HG03354 (cell line): ENCODE results near the gene SEMA5A.

Experiments used
- ATAC-seq: cut with Tn5 transposase; IDR thresholded peaks from one replicate; pipeline ENCODE4 v1.9.1; 2021; ENCODE audit warnings: mild to moderate bottlenecking; ENCODE audit not compliant: unreplicated experiment, poor library complexity, severe bottlenecking

The SEMA5A gene

DNA sequence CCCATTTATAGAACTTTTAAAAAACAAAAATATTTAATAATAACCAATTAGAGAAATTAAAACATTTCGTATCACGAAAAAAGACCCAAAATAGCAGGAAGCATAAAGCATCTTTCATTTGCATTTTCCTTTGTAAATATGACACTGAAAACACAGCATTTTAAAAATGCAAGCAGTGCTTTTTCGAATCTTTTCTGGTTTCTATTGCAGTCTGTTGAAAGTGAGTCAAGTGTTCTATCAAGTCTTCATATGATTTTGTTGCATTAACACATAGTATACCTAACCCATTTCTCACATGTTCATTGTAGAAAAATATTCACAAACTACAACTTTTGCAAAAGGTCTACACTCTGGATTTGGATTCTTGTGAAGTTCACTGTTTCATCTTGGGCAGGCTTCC is 198.8 kb downstream of the SEMA5A start:
- ATAC-seq: no peak

DNA sequence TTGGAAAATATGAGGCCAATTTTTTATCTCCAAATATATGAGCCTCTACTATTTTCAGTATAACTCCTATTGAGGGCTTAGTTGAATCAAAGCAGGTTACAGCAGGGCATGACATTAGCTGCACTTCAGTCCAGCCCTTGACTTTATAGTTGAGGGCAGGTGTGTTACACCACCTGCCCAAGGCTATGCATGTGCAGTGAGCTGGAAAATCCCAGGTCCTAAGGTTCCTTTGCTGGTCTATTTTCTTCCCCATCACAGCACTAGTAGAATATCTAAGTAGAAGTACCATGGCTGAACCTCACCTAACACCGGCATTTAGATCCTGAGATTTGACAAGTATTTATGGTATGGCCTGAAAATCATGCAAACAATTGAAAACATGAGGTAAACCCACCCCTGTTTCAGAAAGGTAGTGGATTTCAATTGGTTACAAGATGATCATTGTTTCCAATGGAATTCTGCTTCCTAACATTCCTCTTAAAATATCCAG is 201.1 kb downstream of the SEMA5A start:
- no peak for ATAC-seq

DNA sequence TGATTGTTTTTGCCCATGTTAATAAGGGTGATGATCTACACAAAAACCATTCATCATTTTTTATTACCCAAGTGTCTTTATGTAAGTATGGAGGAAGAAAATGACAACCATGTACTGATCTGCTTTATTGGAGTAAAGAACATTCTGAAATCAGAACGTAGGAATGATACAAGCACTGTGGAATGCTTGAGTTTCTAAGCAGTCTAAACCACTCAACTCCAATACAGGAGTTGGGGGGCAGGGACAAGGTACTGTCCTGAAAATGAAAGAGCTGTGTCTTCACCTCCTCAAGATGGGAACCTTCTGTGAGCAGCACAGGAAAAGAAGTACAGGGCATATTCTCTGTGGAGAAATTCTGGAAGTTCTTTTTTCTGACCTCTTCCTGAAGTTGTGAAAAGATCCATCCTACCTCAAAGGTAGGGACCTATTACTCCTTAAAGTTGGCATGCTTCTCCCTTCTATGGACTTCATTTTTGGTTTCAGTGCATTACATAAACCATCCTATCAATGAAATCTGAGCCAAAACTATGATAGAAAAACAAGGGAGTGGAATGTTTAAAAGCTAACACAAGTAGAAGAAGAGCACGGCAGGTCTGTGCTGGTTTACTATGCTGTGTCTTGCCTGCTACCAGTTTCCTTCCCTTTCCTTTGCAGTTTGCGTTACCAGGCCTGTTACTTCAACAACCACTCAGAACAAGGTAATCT is 202.6 kb downstream of the SEMA5A start:
- ATAC-seq: no peak

DNA sequence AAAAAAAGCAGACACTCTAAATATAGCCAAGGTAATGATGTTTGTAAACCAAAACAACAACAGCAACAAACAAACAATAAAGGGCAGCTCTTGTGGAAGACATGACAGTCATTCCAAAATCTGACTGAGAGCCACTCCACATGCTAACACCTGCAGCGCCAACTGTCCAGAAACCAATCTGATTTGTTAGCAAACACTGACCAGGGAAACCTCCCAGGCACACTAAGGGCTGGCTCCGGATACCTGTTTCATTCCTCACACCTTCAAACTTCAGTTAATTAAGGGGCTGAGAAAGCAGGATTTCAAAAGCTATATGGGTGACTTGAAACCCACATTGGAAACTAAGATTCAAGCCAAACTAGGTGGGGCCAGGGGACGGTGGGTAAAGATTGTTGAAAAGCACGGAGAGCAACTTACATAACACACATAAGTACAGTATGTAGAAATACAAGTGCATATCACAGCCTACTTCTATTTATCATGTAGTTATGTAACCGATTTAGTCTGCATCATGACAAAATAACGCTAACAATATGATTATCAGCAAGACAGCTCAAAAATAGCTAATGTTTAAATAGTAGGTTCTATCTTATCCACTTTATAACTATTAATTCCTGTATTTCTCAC is 203.6 kb downstream of the SEMA5A start:
- ATAC-seq: no peak

DNA sequence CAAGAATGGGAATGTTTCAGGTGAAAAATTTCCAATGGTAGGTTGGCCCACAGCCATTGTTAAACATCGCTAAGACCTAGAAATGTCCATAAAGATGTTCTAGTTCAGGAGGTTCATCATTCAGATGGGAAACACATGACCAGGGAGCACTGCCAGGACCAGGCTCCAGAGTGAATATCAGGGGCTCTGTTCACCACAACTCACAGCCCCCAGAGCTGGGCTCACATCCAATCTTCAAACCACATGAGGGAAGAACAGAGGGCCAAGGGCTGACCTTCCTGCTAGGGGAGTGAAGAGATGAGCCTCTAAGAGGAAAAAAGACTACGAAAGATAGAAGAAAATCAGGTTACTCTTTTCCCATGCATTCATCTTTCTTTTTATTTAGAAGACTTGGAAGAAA is 205.8 kb downstream of the SEMA5A start:
- ATAC-seq: no peak

DNA sequence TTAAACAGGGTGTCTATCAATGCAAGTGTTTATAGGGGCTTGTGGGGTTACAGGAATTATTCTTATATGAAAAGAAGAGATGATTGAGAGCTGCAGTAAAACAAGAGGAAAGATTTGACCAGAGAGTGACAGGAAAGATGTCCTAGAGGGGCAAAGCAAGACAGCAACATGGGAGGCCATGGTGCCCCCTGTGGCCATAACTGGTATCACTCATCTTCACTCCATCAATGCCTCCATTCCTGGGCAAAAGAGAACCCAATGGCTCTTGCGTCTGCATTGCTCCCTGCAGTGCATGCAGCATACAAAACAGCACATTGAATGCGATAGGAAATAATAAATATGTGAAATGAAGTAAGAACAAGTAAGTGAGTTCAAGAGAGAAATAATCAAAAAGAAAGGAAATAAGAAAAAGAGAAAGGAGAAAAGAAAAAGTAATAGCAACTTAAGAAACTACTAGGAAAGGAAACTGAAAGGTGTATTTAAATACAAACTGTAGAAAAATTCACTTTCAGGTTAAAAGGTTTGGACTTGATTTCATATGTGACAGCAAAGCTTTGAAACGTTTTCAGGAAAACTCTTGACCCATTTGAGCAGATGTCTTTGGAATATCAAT is 206.6 kb downstream of the SEMA5A start:
- peak; percentile 83 for ATAC-seq

DNA sequence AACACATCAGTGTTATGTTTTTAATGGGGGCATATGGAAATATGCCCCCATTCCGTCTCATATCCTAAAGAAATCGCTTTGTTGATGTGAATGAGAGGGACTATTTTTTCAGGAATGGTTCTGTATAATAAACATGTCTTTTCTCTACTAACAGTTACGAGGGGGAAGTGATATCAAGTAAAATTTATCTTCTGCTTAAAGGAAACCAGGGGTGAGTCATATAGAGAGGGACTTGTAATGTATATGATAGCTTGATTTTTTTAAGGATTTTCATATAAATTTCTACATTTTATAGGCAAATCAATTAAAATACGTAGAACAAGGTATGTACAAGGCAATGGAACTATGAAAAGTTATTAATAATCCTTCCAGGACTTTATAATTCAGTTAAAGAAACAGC is 207.1 kb downstream of the SEMA5A start:
- ATAC-seq: no peak

DNA sequence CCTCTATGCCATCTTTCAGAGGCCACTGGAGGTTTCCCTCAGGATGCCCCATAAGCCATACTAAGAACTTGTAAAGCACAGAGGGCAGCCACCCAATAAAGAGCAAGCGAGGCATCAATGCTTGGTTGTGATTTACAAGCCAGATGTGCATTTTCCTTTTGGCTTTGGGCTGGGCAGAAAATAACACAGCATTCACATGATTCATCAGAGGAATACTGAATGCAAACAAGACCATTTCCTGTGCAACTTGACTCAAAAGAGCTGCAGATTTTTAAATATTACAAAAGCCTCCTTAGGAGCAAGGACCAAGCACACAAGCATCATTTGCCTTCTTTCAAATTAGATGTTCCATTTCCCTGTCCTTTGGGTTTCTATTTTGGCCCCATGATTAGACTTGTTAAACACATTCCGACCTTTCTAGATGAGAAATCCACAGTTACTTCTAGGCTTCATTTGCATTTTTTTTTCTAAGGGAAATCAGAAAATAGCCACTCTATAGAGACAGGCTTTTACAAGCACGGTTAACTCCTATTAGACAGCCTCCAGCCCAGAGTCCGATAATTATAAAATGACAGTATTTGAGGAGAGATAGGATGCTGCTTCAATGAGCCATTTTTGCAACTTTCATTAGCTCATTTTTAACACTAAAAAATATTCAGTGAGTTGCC is 207.8 kb downstream of the SEMA5A start:
- ATAC-seq: no peak

DNA sequence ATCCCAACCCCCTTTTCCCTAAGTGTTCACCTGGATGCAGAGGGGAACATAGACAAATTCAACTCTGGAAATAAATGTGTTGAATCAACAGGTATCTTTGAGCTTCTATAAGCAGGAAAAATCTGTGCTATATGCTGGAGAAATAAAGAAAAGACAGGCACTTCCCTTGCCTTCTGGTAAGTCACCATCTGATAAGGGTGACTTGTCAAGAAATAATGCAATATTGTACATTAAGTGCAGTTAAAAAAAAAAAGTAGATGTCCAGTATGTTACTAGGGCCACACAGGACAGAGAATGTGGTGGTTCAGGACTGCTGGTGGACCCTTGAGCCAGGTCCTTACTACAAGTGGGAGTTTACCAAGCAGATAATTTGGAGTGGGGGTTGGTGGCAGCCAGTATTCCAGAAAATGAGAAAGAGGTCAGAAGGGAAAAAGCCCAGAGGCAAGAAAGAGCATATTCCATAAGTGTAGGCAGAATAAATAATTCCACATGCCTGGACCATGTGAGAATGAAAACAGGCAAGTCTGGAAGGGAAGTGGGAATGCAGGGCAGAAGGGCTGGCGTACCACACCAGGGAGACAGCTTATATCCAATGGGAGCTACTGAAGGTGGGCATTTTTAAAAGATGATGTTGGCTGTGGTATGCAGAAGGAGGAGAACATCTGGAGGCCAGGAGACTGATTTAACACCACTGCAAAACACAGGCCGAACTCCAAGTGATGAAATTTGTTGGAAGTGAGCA is 209.9 kb downstream of the SEMA5A start:
- ATAC-seq: no peak

DNA sequence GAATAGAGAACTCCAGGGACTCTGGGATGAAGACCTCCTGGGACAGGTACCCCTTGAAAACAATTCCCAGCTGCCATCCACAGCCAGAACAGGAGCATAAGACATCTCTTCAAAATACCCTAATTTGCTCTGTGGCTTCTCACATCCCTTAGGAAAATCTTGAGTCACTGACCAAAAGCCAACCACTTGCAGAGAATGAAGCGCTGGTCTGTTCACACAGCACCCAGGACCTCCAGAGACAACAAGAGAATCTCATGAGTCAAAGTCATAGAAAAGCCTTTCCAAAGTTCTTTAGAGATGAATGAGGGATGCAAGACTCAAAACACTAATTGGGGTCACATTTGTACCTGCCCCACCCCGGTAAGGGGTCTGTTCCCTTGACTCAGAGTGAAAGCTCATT is 210.6 kb downstream of the SEMA5A start:
- no peak for ATAC-seq

DNA sequence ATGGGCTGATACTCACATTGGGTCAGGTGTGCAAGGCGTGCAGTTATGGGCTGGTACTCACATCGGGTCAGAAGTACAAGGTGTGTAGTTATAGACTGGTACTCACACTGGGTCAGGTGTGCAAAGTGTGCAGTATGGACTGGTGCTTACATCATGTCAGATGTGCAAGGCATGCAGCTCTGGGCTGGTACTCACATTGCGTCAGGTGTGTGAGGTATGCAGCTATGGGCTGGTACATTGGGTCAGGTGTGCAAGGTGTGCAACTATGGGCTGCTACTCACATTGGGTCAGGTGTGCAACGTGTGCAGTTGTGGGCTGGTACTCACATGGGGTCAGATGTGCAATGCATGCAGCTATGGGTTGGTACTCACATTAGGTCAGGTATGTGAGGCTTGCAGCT is 213.8 kb downstream of the SEMA5A start:
- ATAC-seq: no peak

DNA sequence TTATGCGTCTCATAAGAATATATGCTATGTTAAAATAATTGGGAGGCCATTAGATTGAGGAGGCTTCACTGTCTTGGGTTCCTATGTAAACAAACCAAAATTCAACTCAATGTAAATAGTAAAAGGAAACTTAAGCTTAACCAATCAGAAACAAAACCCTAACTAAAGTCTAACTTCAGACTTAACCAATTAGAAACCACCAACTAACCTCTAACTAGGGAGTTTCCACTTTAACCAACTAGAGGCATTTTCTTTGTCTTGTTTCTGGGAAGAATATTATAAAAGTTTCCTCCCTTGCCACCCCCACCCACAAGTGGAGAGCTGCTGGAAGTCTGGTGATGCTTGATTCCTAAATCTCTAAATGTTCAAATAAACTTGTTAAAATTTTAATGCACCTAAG is 214.5 kb downstream of the SEMA5A start:
- ATAC-seq: no peak

DNA sequence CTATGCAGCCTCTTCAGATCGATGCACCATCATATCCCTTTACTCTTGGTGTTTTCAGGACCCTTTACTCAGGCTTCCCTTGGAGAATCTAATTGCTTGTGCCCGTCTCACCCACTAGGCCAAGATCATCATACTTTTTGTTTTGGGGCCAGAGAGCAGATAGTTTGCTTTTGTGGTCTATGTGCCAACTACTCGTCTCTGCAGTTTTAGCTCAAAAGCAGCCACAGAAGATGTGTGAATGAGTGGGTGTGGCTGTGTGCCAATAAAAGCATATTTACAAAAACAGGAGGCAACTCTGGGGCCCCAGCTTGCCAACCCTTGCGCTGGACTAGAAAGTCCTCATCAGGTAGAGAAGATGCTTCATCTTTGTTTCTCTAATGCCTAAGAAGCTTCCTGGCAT is 216.8 kb downstream of the SEMA5A start:
- no peak for ATAC-seq

DNA sequence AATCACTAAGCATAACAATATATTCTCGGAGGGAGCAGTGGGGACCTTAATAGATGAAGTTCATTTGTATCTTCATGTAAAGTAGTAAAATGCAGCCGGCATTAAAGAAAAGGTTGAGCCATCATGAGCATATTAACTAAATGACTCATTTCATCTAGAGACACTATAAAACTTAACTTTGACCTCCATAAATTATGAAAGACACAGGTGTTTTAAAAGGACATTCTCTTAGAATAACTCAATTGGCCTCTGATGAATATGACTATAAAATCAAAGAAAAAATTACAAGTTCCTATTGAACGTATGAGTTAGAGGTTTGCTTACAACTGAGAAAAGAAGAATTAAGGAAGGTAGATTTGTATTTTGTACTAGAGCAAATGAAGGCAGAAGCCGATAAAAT is 220.3 kb downstream of the SEMA5A start:
- ATAC-seq: no peak

DNA sequence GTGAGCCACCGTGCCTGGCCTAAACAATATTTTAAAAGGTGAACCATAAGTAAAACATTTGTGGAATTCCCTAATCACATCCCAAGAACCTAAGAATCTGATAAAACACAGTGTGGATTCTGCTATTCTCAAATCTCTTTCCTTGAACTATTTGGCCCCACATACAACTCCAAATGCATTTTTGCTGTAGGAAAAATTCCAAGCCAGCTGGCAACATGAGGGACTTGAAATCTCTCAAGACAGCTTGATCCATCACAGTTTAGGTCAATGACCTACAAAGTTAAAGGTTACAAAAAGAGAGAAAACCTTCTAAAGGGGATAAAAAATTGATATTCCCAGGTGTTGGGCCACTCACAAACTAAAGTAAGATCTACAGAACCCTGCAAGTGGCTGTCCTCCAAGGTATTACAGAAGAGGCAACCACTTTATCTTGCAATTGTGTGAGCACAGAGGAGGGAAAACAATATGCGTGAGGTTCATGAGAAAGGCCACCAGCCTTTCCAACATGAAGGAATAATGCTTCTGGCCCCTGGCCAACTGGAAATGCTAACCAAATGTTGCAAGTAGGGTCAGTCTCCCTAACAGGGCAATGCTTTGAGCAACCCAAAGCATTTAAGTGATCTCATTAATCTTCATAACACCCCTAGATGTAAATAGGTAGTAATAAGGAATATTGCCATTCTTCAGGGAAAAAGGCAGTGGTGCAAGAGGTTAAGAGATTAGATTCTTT is 221.4 kb downstream of the SEMA5A start:
- ATAC-seq: no peak

DNA sequence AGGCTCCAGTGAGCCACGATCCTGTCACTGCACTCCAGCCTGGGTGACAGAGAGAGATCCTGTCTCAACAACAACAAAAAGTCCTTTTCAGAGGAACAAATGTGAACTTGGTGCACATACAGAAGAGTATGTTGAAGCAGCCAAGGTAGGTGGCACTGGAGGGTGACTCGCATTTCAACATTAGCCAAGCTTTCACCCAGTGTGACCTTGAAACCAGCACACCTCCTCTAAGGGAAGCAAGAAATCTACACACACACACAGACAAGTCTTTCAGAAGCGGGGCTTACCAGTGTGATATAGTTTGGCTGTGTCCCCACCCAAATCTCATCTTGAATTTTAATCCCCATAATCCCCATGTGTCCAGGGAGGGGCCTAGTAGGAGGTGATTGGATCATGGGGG is 225.2 kb downstream of the SEMA5A start:
- ATAC-seq: no peak

DNA sequence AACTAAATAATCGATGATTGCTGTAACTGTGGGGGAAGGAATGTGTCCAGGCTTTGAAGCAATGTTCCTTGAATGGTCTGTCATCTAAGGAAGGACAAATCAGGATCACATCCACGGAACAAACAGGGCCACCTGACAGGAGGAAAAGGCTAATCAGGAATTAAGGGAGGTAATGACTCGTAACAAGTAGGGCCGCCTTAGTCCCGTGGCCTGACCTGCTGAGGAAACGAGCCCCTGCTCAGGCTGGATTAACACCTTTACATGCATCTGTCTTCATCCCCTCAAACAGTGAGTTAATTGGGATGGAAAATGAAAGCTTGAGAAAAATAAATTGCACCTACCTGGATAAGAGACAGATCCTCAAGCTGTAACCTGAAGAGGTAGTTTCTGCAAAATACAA is 227.8 kb downstream of the SEMA5A start:
- no peak for ATAC-seq

DNA sequence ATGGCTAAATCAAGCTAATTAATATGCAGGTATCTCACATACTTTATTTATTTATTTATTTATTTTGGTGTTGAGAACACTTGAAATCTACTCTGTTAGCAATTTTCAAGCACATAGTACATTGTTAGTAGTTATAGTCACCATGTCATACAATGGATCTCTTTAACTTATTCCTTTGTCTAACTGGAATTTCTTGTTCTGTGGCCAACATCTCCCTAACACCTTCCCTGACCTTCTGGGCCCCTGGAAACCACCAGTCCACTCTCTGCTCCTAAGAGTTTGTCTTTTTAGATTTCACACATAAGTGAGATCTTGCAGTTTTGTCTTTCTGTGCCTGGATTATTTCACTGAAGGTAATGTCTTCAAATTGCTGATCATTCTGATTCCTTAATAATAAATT is 229.1 kb downstream of the SEMA5A start:
- ATAC-seq: no peak

DNA sequence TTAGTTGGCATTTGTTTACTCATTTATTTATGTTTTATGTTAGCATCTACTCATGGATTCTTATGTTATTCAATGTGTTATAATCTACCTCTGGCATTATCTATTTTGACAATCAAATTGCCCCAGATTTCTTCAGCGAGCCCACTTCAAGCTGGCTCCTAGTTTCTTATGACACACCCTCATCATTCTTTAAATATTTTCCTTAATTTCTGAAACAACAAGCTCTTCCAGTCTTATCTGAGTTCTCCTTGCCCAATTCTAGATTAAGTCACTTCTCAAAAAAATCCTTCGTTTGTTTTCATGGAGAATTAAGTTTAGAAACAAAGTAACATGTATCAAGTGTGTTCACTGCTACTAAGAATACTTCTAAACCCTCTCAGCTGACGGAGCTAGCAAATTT is 229.8 kb downstream of the SEMA5A start:
- no peak for ATAC-seq
